IMR-90 (cell line): Measurements from ENCODE around the gene PTGES2. TPM values are rescaled to one million over a fixed set of nuclear protein-coding genes. Genes with fewer than 3 reads are reported as not detected.

Experiments
- ATAC-seq: fragments of 200-7000 bp; cut with Tn5 transposase; 2 replicates; pipeline ENCODE4 v1.9.1; 2020; ENCODE audit warnings: low read depth, mild to moderate bottlenecking, moderate library complexity
- BruUV-seq: library from RNA; stranded (reverse); fragments of 400-500 nt; replicated peaks from 2 replicates; lab custom pipeline; 2021; lab: Mats Ljungman, UMichigan
- CTCF ChIA-PET: fragments of 300-600 bp; formaldehyde crosslinking; extraction: SDS; loops from one replicate; lab custom pipeline; 2021; ENCODE audit warnings: antibody characterized with exemption; lab: Yijun Ruan, JAX
- POLR2A ChIA-PET: fragments of 300-600 bp; sonication (Branson Sonifier 250); formaldehyde crosslinking; loops from one replicate; lab custom pipeline; 2022; ENCODE audit warnings: antibody characterized with exemption; ENCODE audit not compliant: unreplicated experiment; lab: Charles Lee
- DNase-seq: peaks from one replicate; pipeline ENCODE4 v3.0.0; 2013
- H2AFZ ChIP-seq: replicated peaks from 2 replicates; pipeline ENCODE3; 2013; ENCODE audit warnings: low read length, mild to moderate bottlenecking; ENCODE audit not compliant: poor library complexity
- H2AK5ac ChIP-seq: 2 replicates; pipeline ENCODE4 v1.6.1; 2013; ENCODE audit warnings: low read depth, low read length, inconsistent platforms
- H2AK9ac ChIP-seq: replicated peaks from 2 replicates; pipeline ENCODE3; 2013; ENCODE audit warnings: mild to moderate bottlenecking, low read depth, low read length, moderate library complexity; ENCODE audit not compliant: poor library complexity
- H2BK120ac ChIP-seq: 2 replicates; pipeline ENCODE4 v1.6.1; 2013; ENCODE audit warnings: low read depth, low read length, inconsistent platforms
- H2BK15ac ChIP-seq: 3 replicates; pipeline ENCODE4 v1.6.1; 2013; ENCODE audit warnings: low read depth, low read length, inconsistent platforms
- H2BK20ac ChIP-seq: 2 replicates; pipeline ENCODE4 v1.6.1; 2013; ENCODE audit warnings: low read depth, mild to moderate bottlenecking, inconsistent platforms, low read length, moderate library complexity
- H2BK5ac ChIP-seq: 2 replicates; pipeline ENCODE4 v1.6.1; 2013; ENCODE audit warnings: mild to moderate bottlenecking, low read depth, low read length, inconsistent platforms; ENCODE audit not compliant: poor library complexity, severe bottlenecking
- H3K14ac ChIP-seq: replicated peaks from 2 replicates; pipeline ENCODE4 v1.6.1; 2013; ENCODE audit warnings: low read depth, low read length, inconsistent platforms
- H3K18ac ChIP-seq: 2 replicates; pipeline ENCODE4 v1.6.1; 2013; ENCODE audit warnings: low read depth, low read length, control low read depth
- H3K23ac ChIP-seq: 2 replicates; pipeline ENCODE4 v1.6.1; 2013; ENCODE audit warnings: low read depth, low read length, inconsistent platforms
- H3K27ac ChIP-seq: 2 replicates; pipeline ENCODE4 v1.5.1; 2013; ENCODE audit warnings: mild to moderate bottlenecking, control low read depth, low read length; ENCODE audit not compliant: insufficient read depth
- H3K27me3 ChIP-seq: 2 replicates; pipeline ENCODE4 v1.6.1; 2013; ENCODE audit warnings: low read length; ENCODE audit not compliant: control insufficient read depth, insufficient read depth
- H3K36me3 ChIP-seq: 2 replicates; pipeline ENCODE4 v1.6.1; 2013; ENCODE audit warnings: low read length, mixed read lengths; ENCODE audit not compliant: control insufficient read depth, insufficient read depth
- H3K4ac ChIP-seq: 2 replicates; pipeline ENCODE4 v1.6.1; 2013; ENCODE audit warnings: low read depth, low read length, inconsistent platforms
- H3K4me1 ChIP-seq: 2 replicates; pipeline ENCODE4 v1.6.1; 2013; ENCODE audit warnings: low read length, mixed read lengths; ENCODE audit not compliant: control insufficient read depth, insufficient read depth
- H3K4me2 ChIP-seq: 2 replicates; pipeline ENCODE4 v1.6.1; 2013; ENCODE audit warnings: low read depth, mild to moderate bottlenecking, control low read depth, low read length, moderate library complexity
- H3K4me3 ChIP-seq: 2 replicates; pipeline ENCODE4 v1.5.1; 2013; ENCODE audit warnings: low read depth, mild to moderate bottlenecking, control low read depth, low read length, moderate library complexity; ENCODE audit not compliant: insufficient read depth
- H3K56ac ChIP-seq: 2 replicates; pipeline ENCODE4 v1.6.1; 2013; ENCODE audit warnings: low read length, inconsistent platforms; ENCODE audit not compliant: insufficient read depth; ENCODE audit errors: extremely low read depth
- H3K79me1 ChIP-seq, 2 experiments: 2 replicates each; pipeline ENCODE4 v1.6.1; 2013; ENCODE audit warnings: low read length in 2 of 2, inconsistent platforms in 1 of 2, low read depth in 1 of 2
- H3K9ac ChIP-seq: 2 replicates; pipeline ENCODE4 v1.6.1; 2013; ENCODE audit warnings: low read depth, low read length, control low read depth
- H3K9me1 ChIP-seq: 2 replicates; pipeline ENCODE4 v1.6.1; 2013; ENCODE audit warnings: low read length, inconsistent platforms; ENCODE audit not compliant: insufficient read depth
- H3K9me3 ChIP-seq: 2 replicates; pipeline ENCODE4 v1.6.1; 2013; ENCODE audit warnings: low read length; ENCODE audit not compliant: control insufficient read depth, insufficient read depth
- H4K20me1 ChIP-seq: 2 replicates; pipeline ENCODE4 v1.6.1; 2013; ENCODE audit warnings: low read length, inconsistent platforms; ENCODE audit not compliant: insufficient read depth
- H4K5ac ChIP-seq: 2 replicates; pipeline ENCODE4 v1.6.1; 2013; ENCODE audit warnings: mild to moderate bottlenecking, low read depth, low read length, control low read depth
- H4K8ac ChIP-seq, 2 experiments: 2 replicates each; pipeline ENCODE4 v1.6.1; 2013; ENCODE audit warnings: low read depth in 2 of 2, low read length in 2 of 2, control low read depth in 1 of 2, inconsistent platforms in 1 of 2
- H4K91ac ChIP-seq: 2 replicates; pipeline ENCODE4 v1.6.1; 2013; ENCODE audit warnings: low read depth, low read length, inconsistent platforms; ENCODE audit not compliant: insufficient read depth
- ELK1 ChIP-seq: fragments of 150-350 bp; IDR thresholded peaks from 2 replicates; pipeline ENCODE4 v1.6.1; 2016; ENCODE audit warnings: low read depth, mild to moderate bottlenecking, low read length, moderate library complexity, borderline replicate concordance
- FOS ChIP-seq: fragments of 150-350 bp; IDR thresholded peaks from 2 replicates; pipeline ENCODE4 v1.6.1; 2016; ENCODE audit warnings: low read depth, low read length
- MAFK ChIP-seq: IDR thresholded peaks from 2 replicates; pipeline ENCODE4 v1.6.1; 2012; ENCODE audit warnings: low read depth, low read length, improper control_type of control experiment
- MAZ ChIP-seq: IDR thresholded peaks from 2 replicates; pipeline ENCODE4 v1.6.1; 2012; ENCODE audit warnings: low read depth, mild to moderate bottlenecking, low read length, improper control_type of control experiment, moderate library complexity, borderline replicate concordance
- MXI1 ChIP-seq: IDR thresholded peaks from 2 replicates; pipeline ENCODE4 v1.6.1; 2012; ENCODE audit warnings: low read depth, mild to moderate bottlenecking, low read length, moderate library complexity, borderline replicate concordance
- NFE2L2 ChIP-seq: fragments of 150-350 bp; IDR thresholded peaks from 2 replicates; pipeline ENCODE4 v1.6.1; 2016; ENCODE audit warnings: low read depth, mild to moderate bottlenecking, low read length
- RAD21 ChIP-seq: IDR thresholded peaks from 2 replicates; pipeline ENCODE4 v1.6.1; 2012; ENCODE audit warnings: low read length, improper control_type of control experiment
- RFX5 ChIP-seq: IDR thresholded peaks from 2 replicates; pipeline ENCODE4 v1.8.0; 2012; ENCODE audit warnings: low read depth, mild to moderate bottlenecking, low read length, moderate library complexity
- SMC3 ChIP-seq: fragments of 150-350 bp; IDR thresholded peaks from 2 replicates; pipeline ENCODE4 v1.6.1; 2016; ENCODE audit warnings: low read depth, mild to moderate bottlenecking, antibody characterized with exemption, low read length, moderate library complexity
- WGBS, 2 experiments: methylation state at CpG; one replicate each; pipeline versions ENCODE4 v1.1.5 to v1.1.7; 2013; ENCODE audit warnings: missing lambda C conversion rate in 2 of 2; ENCODE audit not compliant: insufficient read length in 1 of 2; ENCODE audit errors: extremely low coverage in 2 of 2; 5-methylcytosine and 5-hydroxymethylcytosine counted together
- dilution Hi-C: fragments of 300-500 bp; cut with HindIII; formaldehyde crosslinking; loops from one replicate; pipeline ENCODE4 v1.14.3; 2018; ENCODE audit warnings: low sequenced_read_pairs; ENCODE audit not compliant: unreplicated experiment
- in situ Hi-C: fragments of 300-500 bp; cut with MboI; formaldehyde crosslinking; loops from 3 replicates; pipeline ENCODE4 v1.14.3; 2019; ENCODE audit warnings: low sequenced_read_pairs, inconsistent platforms, mixed read lengths
- intact Hi-C: fragments of 100-400 bp; cut with micrococcal nuclease; formaldehyde crosslinking; loops from 2 replicates; pipeline ENCODE4 v1.10.0; 2022
- polyA plus RNA-seq, 3 experiments: library from polyadenylated mRNA; depleted of rRNA; stranded (reverse); fragments of >200 nt; gene quantifications; 2 replicates each; pipeline ENCODE4 v1.2.3, GENCODE V29; 2012; ENCODE audit warnings: low replicate concordance in 1 of 3
- total RNA-seq: library from RNA; depleted of rRNA; stranded (reverse); fragments of >200 nt; gene quantifications from 2 replicates; pipeline ENCODE4 v1.2.3, GENCODE V29; 2012

PTGES2 gene
- total and polyA plus RNA-seq, 2 of the 4 experiments (the other 2 are of a cell fraction), result 100 to 107 TPM

GRCh38 chr9:128115187-128116103 is 12.1 kb downstream of the PTGES2 start (continued):
- TF ChIP-seq MAFK, result no peak
- no peak for TF ChIP-seq FOS

- Histone ChIP-seq H3K27ac (no peak overlapping the region), H3K4me2 (no peak overlapping the region), H3K36me3 (peaks cover 7% of the 10 kb centered on the region), H3K9ac (no peak overlapping the region), H2BK20ac (no peak overlapping the region), H4K20me1 (no peaks in the 10 kb centered on the region), H2AK9ac (no peak overlapping the region), H3K27me3 (no peaks in the 10 kb centered on the region), H3K56ac (no peak overlapping the region), H2BK15ac (no peak overlapping the region), H4K5ac (no peak overlapping the region), H2AFZ (no peak overlapping the region), H3K9me3 (no peaks in the 10 kb centered on the region), H4K8ac (no peak overlapping the region), H3K18ac (no peak overlapping the region), H3K4me3 (no peak overlapping the region), H3K79me1 (no peaks in the 10 kb centered on the region), H3K9me1 (no peaks in the 10 kb centered on the region), H3K23ac (no peak overlapping the region), H4K91ac (no peak overlapping the region), H3K4me1 (no peaks in the 10 kb centered on the region), H2AK5ac (no peak overlapping the region), H2BK120ac (no peak overlapping the region), H3K14ac (no peak overlapping the region), H3K4ac (no peak overlapping the region), H2BK5ac (no peak overlapping the region)
- in situ Hi-C loops, result no loop called here
- dilution Hi-C loops, result no loop called here
- 88% methylated on average over 5 of the region's 29 CpGs; no CpG with 5 or more reads in 1 of the 2 experiments for WGBS, 2 experiments
- intact Hi-C loops, result loop anchor here (5.0 kb wide), 1 partner anchor 372 kb away; no protein-coding TSS in a partner anchor
- BruUV-seq, result no TSS peak
- POLR2A ChIA-PET, result no interaction called here
- TF ChIP-seq RAD21 (no peak), MAZ (no peak), ELK1 (no peak), FOS (no peak), MXI1 (no peak), SMC3 (no peak), RFX5 (no peak), NFE2L2 (no peak), MAFK (no peak)
- DNase-seq (no peak), ATAC-seq (no peak)
- CTCF ChIA-PET, result no interaction called here
These were observed 13.0 kb downstream of the PTGES2 start for GRCh38 chr9:128114326-128115186.
